Stimulated activated CD8-positive, alpha-beta memory T cell treated with anti-CD3 and anti-CD28 coated beads, Interleukin-12 subunit alpha, Interleukin-12 subunit beta, amount 100 ng/mL, for 24 hours (primary cell): Measurements from ENCODE around the gene LHFPL2.

Experiments used
- DNase-seq: peaks from one replicate; pipeline ENCODE4 v3.0.0-alpha.2; 2020; ENCODE audit errors: extremely low read depth

Gene LHFPL2

DNA sequence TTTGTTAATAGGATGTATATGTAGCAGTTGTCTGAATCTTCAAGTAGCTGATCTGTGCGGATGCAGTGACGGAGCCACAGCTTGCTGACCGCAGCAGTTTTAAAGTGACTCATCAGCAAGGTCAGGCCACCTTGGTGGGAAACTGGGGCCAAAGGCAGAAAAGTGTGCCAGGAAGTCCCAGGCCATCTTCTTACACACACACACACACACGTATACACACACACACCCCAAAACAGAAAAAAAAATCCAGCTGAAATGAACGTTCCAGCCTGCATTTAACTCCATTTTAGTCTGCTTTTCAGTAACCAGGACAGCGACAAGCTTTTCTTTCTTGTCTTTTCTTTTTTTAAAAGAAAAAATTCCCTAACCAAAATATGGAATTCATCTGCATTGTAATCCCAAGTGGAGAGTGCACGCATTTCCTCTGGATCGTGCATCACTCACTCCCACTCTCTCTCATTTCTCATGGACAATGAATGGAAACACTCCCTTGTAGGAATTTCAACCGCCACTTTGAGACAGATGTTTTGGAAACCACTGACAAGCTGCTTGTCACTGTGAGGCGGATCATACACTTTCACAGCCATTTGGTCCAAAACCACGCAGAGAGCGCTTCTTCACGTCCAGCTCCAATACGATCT lies 103.9 kb downstream of the LHFPL2 start:
- DNase-seq, result no peak

DNA sequence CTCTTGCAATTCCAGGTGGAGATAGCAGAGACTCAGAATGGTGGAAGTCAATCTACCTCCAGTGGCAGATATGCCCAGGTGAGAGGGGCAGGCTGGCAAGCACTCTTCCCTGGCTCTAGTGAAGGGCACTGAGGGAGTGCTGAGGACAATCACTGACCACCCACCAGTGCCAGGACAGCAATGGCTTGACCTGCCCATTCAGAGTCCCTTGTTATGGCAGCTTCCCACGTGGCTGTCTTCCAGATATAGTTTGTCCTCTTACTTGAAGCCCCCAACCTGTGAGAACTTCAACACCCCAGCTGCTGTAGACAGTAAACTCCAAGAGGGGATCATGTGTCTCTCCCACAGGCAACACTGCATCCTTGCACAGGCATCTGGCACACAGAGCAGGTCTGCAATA lies 104.7 kb downstream of the LHFPL2 start:
- no peak for DNase-seq

DNA sequence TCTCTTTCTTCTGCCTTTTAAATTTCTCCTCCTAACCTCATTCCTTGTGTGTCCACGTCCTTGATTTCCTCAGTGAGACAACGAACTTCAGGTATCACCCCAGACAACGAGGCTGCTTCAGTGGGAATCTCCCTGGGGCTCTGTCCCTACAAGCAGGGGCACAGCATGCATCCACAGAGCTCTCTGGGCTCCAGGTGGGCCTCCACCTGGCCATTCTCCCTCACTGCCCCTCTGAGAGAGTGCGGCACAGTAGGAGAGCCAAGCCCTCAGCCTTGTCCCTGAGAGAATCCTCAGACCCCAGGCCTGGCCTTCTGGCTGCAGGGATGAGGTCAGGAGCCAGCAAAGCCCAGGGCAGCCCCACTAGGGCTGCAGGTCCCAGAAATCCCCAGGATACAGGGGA lies 105.3 kb downstream of the LHFPL2 start:
- no peak for DNase-seq

DNA sequence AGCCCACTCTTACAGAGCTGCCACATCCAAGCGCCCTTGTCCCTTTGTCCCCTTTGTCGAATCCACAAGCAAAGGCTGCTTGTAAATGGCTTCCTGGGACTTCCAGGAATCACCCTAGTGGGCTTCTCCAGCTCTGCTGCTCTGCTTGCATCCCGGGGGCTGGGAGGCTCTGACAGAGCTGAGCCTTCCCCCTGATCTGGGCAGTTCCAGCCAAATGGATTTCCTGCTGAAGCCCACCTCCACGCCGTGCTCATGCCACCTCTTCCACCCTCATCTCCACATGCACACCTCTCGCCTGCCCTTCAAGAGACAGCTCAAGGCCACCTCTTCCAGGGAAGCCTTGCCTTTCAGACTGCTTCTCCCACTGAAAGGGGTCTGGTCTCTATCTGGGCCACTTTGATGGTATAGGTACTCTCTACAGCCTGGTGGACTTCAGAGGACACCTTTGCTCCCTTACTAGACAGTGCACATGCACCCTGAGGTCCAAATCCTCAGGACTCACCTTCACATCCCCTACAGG lies 106.2 kb downstream of the LHFPL2 start:
- DNase-seq, result no peak

DNA sequence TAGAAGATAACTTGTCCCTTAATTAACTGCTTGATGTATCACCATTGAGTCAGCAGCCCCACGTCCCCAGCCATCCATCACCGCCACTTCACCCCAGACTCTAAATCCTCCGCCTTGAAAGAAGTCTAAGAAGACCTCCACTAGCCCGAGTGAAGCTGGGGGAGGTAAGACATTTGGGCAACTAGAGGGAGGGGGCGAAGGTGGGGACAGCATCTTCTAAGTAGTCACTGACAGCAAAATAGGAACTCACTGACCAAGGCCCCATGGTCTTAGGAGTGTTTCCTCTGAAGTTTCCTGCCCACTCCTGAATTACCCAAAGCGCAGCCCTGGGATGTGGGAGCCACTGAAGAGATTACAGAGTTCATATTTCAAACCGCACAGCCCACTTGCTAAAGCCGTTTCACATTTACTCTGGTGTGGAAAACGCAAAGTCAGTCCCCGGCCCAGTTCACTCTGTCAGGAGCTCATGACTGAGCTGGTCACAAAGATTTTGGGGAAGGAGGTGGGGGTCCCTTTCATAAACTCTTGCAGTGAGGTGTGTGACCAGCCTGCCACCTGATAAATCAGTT lies 107.4 kb downstream of the LHFPL2 start:
- no peak for DNase-seq

DNA sequence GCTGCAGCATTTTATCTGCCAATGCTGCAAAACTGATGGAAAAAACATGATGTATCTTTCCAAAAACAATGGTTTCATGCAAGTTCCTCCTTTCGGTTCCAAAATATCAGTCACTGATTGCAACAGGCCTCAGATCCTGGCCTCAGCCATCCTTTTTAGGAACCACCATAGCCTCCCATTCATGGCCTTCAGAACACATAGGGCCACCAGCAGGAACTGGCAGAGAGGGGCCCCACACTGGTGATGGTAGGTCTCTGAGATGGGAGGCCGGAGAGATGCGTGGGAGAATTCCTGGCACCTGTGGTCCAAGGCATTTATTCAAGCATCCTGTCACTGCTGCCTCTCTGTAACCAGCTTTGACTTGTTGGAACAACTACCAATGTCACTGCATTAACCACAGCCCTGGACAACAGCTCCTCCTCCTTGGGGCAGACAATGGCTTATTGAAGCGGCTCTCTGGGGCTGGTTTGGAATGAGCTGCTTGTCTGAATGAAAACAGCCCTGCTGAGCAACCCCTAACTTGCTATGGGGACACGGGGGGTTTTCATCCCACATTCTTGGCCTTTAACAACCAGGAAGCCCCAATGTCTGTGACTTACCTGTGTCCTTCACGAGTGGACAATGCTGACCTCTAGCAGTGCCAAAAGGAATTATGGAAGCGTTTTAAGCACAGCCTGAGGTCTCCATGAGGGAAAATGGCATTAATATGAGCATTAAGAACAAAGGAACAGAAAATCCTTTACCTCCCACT lies 108.1 kb downstream of the LHFPL2 start:
- DNase-seq, result no peak

DNA sequence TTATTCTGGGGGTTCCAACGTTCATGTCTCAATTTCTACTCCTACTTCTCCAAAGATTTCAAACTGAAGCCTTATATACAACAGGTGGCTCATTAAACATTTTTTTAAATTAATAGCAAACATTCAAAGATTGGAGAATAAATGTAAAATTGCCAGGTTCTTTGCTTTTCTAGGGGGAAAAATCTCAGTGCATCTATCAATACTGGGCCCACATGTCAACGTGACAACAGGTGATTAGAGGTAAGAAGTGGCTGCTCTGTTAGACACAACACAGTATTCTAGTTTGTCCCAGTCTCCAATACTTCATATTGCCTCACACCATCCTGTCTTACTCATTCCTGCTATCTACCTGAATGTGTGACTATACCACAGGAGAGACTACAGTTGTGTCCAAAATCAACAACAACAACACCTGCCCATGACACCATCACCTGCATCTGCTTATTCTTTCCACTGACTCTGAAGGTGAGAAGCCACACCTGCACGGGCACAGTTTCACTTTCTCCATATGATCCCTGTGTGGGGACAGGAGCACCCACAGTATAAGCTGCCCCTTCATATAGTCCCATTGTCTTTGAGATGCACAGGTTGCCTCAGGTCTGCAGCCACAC lies 110.2 kb downstream of the LHFPL2 start:
- no peak for DNase-seq

DNA sequence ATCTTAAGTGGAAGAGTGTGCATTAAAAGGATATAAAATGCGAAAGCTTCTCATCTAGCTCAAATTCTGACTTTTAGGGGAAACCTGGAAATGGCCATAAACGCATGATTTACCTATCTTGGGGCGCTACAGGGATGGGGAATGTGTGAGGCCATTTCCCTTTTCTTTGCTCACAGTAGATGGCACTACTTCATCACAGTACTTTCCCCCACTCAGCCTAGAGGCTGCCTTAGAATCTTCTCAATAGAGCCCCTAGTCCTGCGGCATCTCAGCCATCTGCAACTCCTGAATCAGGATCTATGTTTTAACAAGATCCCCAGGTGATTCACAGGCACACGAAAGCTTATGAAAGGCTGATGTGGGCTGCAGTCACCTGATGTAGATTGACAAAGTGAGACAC lies 110.8 kb downstream of the LHFPL2 start:
- DNase-seq, result no peak

DNA sequence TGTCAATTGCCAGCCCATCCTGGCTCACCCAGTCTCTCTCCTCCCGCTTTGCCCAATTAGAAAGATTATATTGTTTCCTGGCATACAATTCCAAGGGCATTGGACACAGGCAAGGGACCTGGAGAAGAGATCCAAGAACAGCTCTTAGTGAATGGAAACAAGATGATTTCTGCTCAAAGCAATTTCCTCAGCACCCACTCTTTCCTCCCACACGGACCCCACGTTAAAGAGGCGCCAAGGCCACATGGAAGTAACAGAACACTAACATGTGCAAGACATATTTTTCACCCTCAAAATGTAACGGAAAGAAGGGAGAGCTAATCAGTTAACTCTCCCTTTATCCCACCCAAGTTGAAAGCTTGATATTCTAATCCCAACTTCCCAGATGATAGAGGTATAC lies 111.2 kb downstream of the LHFPL2 start:
- no peak for DNase-seq

DNA sequence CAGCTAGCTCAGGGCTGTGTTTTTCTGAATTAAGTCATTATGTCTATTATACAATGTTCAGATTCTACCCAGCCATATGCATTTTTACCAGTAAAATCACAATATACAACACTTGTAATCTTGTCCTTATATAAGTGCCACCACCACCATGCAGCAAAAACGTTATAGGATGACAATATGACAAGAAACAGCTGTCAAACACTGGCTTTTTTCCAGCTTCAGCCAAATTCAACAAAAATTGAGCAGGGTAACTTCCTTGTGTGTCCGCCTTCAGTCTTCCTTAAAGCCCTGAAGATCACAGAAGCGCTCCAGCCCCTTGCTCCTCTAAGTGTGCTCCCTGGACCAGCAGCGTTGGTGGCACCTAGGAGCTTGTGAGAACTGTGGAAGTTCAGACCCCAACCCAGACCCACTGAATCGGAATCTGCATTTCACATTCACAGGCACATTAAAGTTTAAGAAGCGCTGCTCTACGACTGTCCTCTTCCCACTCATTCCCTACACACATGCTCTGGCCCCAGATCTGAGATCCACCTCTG lies 111.8 kb downstream of the LHFPL2 start:
- DNase-seq, result no peak

DNA sequence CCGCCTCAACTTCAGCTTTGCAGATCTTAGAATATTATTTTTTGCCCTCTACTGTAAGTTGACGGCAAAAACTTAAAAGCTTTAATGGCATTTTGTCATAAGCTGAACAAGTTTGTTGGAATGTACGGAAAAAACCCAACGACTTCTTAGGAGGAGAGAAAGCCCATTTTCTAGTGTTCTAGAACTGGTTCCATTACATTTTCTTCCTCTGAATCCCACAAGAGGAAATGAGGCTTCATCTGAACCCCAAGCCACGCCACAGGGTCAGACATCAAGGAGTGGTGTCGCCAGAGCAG lies 113.7 kb downstream of the LHFPL2 start:
- no peak for DNase-seq

DNA sequence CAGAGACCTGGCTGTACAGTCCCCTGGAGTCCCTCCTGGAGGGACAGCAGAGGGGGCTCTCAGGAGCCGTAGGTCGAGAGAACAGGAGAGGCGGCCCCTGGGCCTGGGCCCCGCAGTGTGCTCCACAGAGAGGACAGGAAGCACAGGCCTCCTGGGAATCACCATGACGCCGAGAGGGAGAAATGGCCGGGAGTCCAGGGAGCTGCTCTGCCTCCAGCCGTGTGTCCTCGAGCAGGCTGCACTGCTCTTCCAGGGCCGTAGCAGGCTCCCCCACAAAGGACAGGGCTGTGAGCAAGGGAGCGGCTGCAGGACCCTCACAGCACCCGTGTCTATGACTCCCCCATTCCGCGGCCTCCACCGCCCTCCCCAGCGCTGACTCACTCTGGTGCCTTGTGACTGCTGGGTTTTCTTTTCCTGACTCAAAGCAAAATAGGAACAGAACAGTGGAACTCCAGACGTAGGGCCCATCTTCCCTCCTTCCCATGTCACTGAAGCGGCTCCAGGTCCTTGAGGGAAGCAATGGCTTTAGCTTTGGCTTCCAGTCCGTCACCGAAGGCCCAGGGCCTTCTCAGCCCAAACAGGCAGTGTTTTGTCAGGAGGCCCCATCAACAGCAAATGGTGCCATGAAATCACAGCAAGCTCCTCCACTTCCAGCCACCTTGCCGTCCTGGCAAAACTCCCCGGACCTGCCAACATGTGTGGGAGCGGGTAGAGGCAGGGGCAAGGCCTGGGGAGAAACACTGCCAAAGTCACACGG lies 114.2 kb downstream of the LHFPL2 start:
- no peak for DNase-seq

DNA sequence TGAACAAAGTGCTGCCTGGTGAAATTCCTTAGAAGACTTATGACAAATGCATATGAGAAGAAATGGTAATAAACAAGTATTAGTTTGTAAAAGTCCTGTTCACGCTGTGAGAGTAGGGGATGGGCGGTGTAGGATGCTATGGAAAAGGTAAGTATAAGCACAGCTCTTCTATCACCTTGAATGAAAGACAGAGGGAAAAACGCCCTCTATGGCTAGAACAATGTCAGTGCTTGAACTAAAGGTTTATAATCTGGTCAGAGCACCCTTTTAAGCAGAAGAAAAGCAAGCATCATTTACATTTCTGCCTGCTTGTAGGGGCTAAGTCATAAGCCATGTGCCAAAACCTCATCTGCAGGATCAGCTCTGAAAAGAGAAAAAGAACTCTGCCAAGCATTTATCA lies 115.2 kb downstream of the LHFPL2 start:
- DNase-seq, result no peak

DNA sequence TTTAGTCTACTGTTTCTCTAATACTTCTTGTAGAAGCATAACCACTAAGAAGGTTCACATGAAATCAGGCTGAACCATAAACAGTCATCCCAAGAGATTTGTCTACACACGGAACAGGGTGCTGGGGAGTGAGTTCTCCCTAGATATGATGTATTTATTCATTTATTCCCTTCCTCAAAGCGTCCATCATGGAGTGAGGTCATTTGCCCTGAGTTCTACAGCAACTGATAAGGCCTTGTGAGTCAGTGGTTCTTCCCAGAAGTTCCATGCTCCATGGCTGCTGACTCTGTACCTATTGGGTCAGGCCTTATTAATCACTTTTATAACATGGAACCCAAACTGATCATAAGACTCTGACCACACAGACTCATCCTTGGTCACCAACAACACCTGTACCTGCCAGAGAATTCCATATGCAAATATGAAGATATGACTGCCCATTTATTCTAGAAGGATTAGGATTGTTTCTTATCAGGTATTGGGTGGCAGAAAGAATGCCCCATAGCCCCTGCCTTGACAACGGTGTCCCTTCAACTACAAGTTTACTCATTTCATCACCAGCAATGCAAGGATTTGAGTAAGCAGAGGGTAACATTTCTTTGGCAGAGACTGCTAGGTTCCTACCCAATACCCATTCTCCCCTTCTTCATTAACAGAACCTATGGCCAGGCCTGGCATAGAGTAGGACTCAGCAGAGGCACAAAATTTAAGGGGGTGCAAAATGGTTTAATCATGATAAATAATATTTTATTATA lies 118.1 kb downstream of the LHFPL2 start:
- DNase-seq, result no peak

DNA sequence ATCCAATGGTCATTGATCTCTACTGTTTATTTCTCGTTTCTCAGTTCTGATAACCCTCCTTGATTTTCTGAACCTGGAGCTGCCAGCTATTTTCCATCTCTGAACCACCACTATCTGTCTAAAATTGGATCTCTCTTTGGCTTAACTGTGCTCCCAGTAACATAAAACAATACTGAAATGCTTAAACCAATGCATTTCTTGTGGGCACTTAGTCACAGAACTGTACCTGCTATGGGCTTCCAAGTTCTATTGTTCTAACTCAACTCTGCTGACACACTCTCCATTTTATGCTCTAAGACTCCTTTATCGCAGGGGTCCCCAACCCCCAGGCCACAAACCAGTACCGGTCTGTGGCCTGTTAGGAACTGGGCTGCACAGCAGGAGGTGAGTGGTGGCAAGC lies 120.6 kb downstream of the LHFPL2 start:
- no peak for DNase-seq

DNA sequence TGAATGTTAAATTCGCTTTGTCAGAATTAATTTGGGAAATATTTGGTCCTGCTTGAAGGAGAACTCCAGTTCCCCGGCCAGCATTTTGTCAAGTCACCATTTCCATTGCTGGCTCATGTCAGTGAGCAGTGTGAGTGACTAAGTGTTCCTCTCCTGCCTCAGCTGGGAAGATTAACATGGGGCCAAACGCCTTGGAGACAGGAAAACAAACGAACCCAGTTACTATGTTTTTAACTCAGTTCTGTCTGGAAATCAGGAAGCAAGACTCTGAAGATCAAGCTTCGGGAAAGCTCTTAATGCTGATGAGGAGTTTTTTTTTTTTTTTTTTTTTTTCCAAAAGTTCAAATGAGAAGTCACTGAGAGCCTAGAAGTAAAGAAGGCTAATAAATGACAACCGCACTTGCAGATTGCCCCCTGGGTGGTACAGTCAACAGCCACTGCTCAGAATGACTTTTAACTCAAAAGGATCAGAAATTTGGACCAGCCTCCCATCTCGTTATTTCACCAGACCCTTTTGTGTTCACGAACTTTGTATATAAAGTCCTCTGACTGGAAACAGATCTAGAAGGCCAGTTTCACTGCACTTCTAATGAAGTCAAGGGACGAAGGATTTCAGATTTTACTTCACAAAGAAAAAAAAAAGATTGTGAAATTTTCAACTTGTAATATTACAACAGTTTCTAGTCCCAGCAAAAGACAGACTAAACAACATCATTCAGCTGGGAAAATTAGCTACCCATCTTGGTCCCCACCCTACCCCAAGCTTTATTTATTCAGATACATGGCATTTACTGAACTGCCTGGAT lies 121.3 kb downstream of the LHFPL2 start:
- DNase-seq, result no peak

DNA sequence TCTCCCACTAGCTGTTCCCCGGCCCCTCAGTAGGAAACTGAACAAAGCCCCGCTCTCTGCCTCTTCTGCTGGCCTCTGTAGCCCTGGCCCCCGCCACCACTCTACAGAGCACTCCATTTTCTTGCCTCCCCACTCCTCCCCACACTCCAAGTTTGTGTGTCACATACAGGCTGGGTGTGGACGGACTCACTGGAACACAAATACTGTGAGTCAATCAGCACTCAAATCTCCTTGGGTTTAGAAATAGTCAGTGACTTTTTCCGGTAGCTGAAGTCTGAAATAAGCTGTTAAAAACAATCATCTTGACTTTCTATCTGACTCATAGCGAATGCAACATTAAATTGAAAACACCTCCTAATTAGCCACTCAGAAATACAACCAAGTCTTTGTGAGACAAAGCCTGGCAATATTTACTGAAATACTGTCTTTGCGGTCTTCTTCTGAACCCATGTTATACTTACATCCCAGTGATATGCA lies 122.5 kb downstream of the LHFPL2 start:
- DNase-seq, result no peak

DNA sequence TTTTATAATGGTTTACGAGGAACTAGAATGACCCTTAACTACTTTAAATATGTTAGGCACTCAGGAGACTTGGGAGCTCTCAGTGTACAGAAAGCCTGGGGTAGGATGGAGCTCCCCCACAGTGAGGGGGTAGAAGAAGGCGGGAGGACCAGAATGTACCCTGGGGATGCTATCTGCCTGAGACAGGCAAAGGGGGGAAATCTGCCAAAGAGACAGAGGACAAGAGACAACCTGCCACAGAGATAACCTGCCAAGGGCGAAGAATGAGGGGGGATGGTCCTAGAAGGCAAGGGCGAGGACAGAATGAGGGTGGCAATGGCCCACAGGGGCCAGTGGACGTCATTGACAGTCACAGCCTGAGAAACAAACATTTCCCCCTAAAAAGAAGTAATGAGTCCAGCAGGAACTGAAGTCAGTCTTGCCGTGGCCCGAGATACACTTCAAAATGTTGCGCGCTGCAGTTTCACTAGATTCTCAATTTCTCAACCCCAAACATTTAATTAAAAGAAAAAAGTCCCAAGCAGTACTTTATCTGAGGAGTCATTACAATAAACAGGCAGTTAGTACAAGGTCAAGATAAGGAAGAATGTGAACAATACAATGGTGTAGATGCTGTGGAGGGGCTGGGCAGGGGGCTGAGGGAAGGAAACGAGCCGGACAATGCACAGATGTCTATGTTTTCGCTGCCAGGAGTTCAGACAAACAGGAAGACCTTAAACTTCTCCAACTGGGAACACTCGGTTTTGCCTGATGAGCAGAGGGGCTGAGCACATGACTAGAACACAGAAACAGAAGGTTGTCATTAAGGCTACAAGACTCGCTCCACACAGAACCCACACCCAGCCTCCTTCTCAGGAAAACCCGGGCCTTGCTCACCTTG lies 125.0 kb downstream of the LHFPL2 start:
- no peak for DNase-seq
